Activated CD8-positive, alpha-beta memory T cell treated with anti-CD3 and anti-CD28 coated beads for 24 hours (primary cell): ENCODE measurements around the gene MSGN1.

Experiments used
- DNase-seq: peaks from one replicate; pipeline ENCODE4 v3.0.0-alpha.2; 2020

MSGN1 gene

DNA sequence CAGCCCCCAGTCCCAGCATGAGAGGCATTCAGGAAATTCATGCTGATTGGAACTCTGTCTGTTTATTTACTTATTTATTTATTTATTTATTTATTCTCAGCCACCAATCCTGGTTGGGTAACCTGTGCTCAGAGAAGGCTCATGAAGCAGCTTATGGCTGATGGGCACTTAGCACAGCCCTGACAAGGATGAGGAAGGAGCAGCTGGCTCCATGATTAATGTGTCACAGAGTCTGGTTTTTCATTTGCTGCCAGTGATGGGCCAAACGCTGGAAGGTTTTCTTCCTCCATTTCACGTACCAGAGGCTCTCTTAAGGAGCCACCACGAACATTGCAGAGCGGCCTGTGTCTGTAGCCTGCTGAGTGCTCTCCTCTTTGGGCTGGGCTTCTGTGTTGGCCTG, 33.9 kb downstream of the MSGN1 start:
- no peak for DNase-seq

DNA sequence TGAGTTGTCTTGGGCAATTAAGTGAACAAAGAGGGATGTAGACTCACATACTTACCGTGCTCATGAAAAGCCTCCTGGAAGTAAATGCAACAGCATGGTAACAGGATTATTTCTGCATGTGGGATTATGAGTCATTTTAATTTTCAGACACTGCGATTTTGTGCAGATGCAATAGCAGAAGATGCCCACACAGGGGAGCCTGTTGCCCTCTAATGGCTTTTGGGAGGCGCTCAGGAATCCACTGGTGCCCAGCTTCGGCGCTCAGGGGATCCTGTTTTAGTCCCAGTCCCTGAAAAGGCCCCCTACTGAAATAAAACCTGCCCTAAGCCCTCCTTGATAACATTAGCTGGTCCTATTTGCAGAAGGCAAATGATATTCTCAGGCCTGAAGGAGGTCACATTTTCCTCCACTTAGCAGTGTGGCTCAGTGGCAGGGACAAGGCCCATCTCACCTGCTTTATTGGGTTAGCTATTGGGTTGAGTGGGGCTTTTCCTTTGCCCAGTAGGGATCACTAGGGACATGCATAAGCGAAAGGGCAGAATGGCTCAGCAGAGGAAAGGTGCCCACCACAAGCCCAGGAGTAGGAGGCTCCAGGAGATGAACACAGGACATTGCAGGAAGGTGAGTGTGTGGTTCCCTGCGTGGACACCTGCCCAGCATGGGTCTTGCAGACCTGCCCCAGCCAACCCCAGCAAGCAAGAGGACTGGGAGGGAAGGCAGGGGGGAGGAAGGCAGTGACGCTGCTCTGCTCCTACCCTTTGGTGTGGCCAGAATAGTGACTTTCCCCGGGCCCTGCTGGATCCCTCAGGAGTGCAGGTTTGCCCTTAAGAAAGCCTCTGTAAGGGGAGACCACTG, 35.7 kb downstream of the MSGN1 start:
- DNase-seq, result no peak

DNA sequence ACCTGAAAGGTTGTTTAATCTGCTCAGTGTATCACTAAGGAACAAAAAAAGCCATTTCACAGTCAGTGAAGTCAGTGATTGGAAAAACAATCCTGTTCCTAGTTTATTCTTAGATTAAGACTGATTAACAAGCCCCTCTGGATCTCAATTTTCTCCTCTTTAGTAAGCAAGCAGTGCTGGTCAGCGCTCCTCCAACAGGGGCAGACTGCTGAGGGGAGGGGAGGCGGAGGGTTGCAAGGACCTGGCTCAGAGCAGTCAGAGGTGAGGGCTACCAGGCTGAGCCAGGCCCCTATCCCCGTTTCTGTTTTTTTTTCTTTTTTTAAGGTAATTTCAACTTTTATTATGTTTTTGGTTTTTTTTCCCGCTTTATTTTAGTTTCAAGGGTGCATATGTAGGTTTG, 37.5 kb downstream of the MSGN1 start:
- DNase-seq, result no peak

DNA sequence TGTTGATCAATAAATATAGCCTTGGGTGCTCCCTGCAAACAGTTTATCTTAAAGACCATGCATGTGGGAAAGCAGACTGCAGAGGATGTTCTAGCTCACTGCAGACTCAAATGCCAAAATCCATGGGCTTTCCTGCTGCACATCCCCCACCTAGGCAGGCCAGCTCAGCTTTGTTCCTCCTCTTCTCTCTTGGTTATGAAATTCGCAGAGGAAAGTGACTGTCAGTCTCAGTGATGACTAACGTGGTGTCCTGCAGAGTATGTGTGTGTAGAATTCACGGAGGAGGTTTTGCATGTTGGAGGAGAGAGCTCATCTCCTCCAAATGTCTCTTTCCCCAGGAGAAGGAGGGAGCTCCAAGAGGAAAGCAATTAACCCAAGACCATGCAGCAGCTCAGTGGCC, 40.8 kb downstream of the MSGN1 start:
- no peak for DNase-seq

DNA sequence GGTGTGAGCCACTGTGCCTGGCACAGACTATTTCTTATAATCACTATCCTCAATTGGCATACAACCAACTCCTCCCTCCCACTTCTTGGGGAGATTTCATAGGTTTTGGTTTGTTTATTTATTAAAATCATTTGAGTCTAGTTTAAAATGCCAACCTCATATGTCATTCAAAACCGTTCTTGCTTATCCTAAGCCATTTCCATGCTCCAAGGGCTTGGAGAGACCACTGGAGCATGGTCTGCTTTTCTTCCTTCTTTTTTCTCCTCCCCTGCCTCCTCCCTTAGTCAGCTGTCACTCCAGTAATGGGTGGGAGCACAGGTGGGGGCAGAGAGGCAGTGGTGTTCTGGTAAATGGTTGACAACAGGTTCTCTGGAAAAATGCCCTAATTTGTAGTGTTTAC, 41.8 kb downstream of the MSGN1 start:
- no peak for DNase-seq

DNA sequence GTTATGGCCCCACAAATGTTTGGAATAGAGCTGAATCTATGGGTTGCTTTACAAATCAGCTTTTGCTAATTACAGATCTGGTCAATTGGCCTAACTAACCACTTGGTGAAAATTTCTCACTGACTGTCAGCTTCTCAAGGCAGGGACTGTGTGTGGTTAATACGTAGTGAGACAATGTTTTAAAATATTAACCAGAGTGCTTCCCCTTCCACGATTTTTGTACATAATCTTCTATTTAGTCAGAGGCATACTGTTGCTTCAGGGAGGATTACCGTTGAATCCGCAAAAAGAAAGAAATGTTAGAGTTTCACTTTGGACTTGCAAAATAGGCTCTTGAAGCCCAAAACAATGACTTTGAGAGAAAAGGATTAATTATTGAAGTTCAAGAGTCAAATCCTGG, 47.3 kb downstream of the MSGN1 start:
- no peak for DNase-seq

DNA sequence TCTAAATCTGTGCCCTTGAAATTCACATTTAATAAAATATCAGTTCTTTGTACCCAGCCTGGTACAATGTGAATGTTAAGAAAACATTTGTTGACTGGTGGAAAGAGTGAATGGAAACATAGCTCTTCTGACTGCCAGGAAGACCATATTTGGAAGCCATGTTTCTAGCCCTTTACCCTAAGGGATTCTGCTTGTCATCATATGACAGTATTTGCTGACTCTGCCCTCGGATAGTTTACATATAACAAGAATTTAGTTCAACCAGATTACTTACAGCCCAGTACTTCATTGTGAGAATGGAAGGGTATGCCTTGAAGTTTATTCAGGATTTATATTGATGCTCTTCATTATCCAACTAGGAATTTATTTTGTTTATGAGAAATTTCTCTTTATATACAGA, 48.4 kb downstream of the MSGN1 start:
- no peak for DNase-seq

DNA sequence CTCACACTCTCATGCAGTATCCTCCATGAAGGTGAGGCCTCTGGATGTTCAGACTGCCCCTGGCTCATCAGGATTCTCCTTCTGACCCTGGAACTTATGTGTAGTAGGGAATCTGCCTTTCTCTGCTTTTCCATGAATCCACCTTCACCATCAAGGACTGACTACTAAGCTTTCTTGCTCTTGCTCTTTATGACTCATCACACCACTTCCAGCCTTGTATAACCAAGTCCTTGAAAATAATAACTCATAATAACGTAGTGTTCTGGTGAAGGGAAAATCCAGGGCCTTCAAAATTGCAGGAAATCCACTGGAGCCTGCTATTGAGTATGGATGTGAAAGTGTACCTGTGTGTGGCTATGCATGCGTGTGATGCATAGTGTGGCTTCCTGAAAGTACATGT, 50.9 kb downstream of the MSGN1 start:
- DNase-seq, result no peak
